CD4-positive, CD25-positive, alpha-beta regulatory T cell (primary cell): ENCODE data around the gene SARNP. TPM values are rescaled to one million over a fixed set of nuclear protein-coding genes. Genes with fewer than 3 reads are reported as not detected.

Experiments used
- polyA plus RNA-seq, 4 donors: library from polyadenylated mRNA; unstranded; fragments of 300-500 nt; fragmentation: Illumina TruSeq; gene quantifications; one replicate each; pipeline ENCODE4 v1.2.3, GENCODE V29; 2021
- total RNA-seq: library from RNA; stranded (reverse); gene quantifications from one replicate; pipeline ENCODE4 v1.2.3, GENCODE V29; 2022

SARNP gene
- total and polyA plus RNA-seq, 5 donors from 2014 or later: 49.3 to 159 (median 123) TPM

Other genes starting within 250 kb of the SARNP start
- 0.25 TPM for gene OR2AP1, start 245.3 kb downstream of the SARNP start, total RNA-seq
- not detected for gene OR2AP1, start 245.3 kb downstream of the SARNP start, polyA plus RNA-seq
- not detected for gene OR10P1, start 180.8 kb downstream of the SARNP start, total RNA-seq
- not detected for gene OR10P1, start 180.8 kb downstream of the SARNP start, polyA plus RNA-seq
- 0.76 TPM for gene ITGA7, start 109.8 kb downstream of the SARNP start, total RNA-seq
- under 1 TPM in 1 of 4 donors, not detected in 3; 0.29 TPM for gene ITGA7, start 109.8 kb downstream of the SARNP start, polyA plus RNA-seq
- gene BLOC1S1, start 101.7 kb downstream of the SARNP start, total RNA-seq: 60.1 TPM
- gene BLOC1S1, start 101.7 kb downstream of the SARNP start, polyA plus RNA-seq: 100 to 1,000 TPM in 3 of 4 donors, 10 to 100 TPM in 1; 83.6 to 128 (median 112) TPM
- 10.1 TPM for gene RDH5, start 97.3 kb downstream of the SARNP start, total RNA-seq
- gene RDH5, start 97.3 kb downstream of the SARNP start, polyA plus RNA-seq: 1 to 10 TPM in 3 of 4 donors, under 1 TPM in 1; 0.94 to 1.6 (median 1.4) TPM
- gene CD63, start 88.7 kb downstream of the SARNP start, total RNA-seq: 46.4 TPM
- 100 to 1,000 TPM; 145 to 205 (median 180) TPM for gene CD63, start 88.7 kb downstream of the SARNP start, polyA plus RNA-seq
- gene GDF11, start 74.6 kb downstream of the SARNP start, total RNA-seq: 7.4 TPM
- gene GDF11, start 74.6 kb downstream of the SARNP start, polyA plus RNA-seq: 1 to 10 TPM in 1 of 4 donors, under 1 TPM in 3; 0.56 to 1.2 (median 0.66) TPM
- 17.8 TPM for gene ORMDL2, start 317 bp upstream of the SARNP start, total RNA-seq
- gene ORMDL2, start 317 bp upstream of the SARNP start, polyA plus RNA-seq: 100 to 1,000 TPM; 132 to 199 (median 140) TPM
- gene DNAJC14, start 11.9 kb upstream of the SARNP start, total RNA-seq: 19.7 TPM
- 10 to 100 TPM; 38.3 to 43.0 (median 42.3) TPM for gene DNAJC14, start 11.9 kb upstream of the SARNP start, polyA plus RNA-seq
- not detected for gene MMP19, start 25.2 kb upstream of the SARNP start, total RNA-seq
- not detected for gene MMP19, start 25.2 kb upstream of the SARNP start, polyA plus RNA-seq
- gene PYM1, start 110.2 kb upstream of the SARNP start, total RNA-seq: 34.0 TPM
- gene PYM1, start 110.2 kb upstream of the SARNP start, polyA plus RNA-seq: 100 to 1,000 TPM in 3 of 4 donors, 10 to 100 TPM in 1; 99.3 to 123 (median 114) TPM
- 1,086 TPM for gene DGKA, start 113.4 kb upstream of the SARNP start, total RNA-seq
- 100 to 1,000 TPM; 225 to 284 (median 253) TPM for gene DGKA, start 113.4 kb upstream of the SARNP start, polyA plus RNA-seq
- 0.69 TPM for gene PMEL, start 148.3 kb upstream of the SARNP start, total RNA-seq
- gene PMEL, start 148.3 kb upstream of the SARNP start, polyA plus RNA-seq: under 1 TPM in 3 of 4 donors, not detected in 1; 0.52 to 0.86 (median 0.57) TPM
- 28.0 TPM for gene CDK2, start 149.1 kb upstream of the SARNP start, total RNA-seq
- 10 to 100 TPM in 2 of 4 donors, 1 to 10 TPM in 2; 8.4 to 12.6 (median 10.0) TPM for gene CDK2, start 149.1 kb upstream of the SARNP start, polyA plus RNA-seq
- 60.8 TPM for gene RAB5B, start 156.4 kb upstream of the SARNP start, total RNA-seq
- gene RAB5B, start 156.4 kb upstream of the SARNP start, polyA plus RNA-seq: 10 to 100 TPM; 66.8 to 73.4 (median 68.3) TPM
- gene SUOX, start 179.6 kb upstream of the SARNP start, total RNA-seq: 6.9 TPM
- gene SUOX, start 179.6 kb upstream of the SARNP start, polyA plus RNA-seq: 10 to 100 TPM in 1 of 4 donors, 1 to 10 TPM in 3; 2.2 to 10.3 (median 5.9) TPM
- 22.3 TPM for gene IKZF4, start 203.3 kb upstream of the SARNP start, total RNA-seq
- gene IKZF4, start 203.3 kb upstream of the SARNP start, polyA plus RNA-seq: 1 to 10 TPM; 5.8 to 8.1 (median 6.4) TPM
- 26.3 TPM for gene RPS26, start 224.2 kb upstream of the SARNP start, total RNA-seq
- 1,000 to 10,000 TPM in 1 of 4 donors, 100 to 1,000 TPM in 3; 288 to 1,151 (median 836) TPM for gene RPS26, start 224.2 kb upstream of the SARNP start, polyA plus RNA-seq